Measurements from ENCODE around the gene PALLD. TPM values are rescaled to one million over a fixed set of nuclear protein-coding genes. Genes with fewer than 3 reads are reported as not detected.

Gene PALLD
- total and polyA plus RNA-seq, 2 donors (not counting 3 experiments of a cell fraction or from before 2014, with no cell fraction given): 13.4 to 48.2 TPM

DNA sequence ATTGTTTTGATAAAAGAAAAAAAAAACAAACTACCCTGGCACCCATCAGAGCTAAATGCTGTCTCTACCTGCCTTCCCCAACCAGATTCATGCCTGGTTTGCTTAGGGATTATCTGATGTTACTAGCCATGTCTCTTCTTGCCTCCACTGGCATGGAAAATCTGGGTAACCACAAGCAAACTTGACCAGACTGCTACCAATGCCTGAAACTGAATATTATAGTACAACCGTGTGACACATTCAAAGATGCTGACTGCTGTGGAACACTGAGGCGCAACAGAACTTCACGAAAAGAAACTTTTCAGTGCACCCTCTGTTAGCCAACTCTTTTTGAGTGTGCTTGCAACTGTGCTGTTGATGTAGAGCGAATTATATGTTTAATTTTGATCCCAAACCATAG, 285.1 kb downstream of the PALLD start:
- Histone ChIP-seq H3K79me2 (ENCODE audit: control insufficient read depth, insufficient read depth, low read length) (no peaks in the 10 kb centered on the region), H4K20me1 (replicated peaks; ENCODE audit: control insufficient read depth, extremely low read depth, insufficient read depth, low read length) (no peaks in the 10 kb centered on the region), H3K4me2 (ENCODE audit: insufficient read depth, low read length) (no peak overlapping the region), H3K9ac (replicated peaks; ENCODE audit: extremely low read depth, insufficient read depth, low read length) (no peak overlapping the region), H3K4me3 (replicated peaks in 1 of 3; ENCODE audit: insufficient read depth in 1 of 3, low read depth in 1 of 3, low read length in 3 of 3) (no peak overlapping the region), H3K27me3 (ENCODE audit: control insufficient read depth in 2 of 2, insufficient read depth in 2 of 2, low read length in 2 of 2) (no peaks in the 10 kb centered on the region), H3K27ac (ENCODE audit: insufficient read depth, low read depth, low read length) (no peak overlapping the region), H3K4me1 (ENCODE audit: control insufficient read depth, extremely low read depth, insufficient read depth, low read length) (peaks cover 7% of the 10 kb centered on the region), H2AFZ (ENCODE audit: low read depth, low read length) (no peak overlapping the region), H3K36me3 (ENCODE audit: control insufficient read depth in 2 of 2, extremely low read depth in 1 of 2, insufficient read depth in 2 of 2, low read length in 2 of 2) (no peaks in the 10 kb centered on the region), H3K9me1 (replicated peaks; ENCODE audit: control insufficient read depth, extremely low read depth, insufficient read depth, low read length) (no peaks in the 10 kb centered on the region), H3K9me3 (replicated peaks; ENCODE audit: control insufficient read depth, insufficient read depth, low read length) (no peaks in the 10 kb centered on the region)
- no peak for FAIRE-seq
- no TSS peak for BruUV-seq (replicated peaks)
- TF ChIP-seq JUN (IDR thresholded peaks at IDR 0.05; ENCODE audit: borderline replicate concordance, insufficient read depth, insufficient read length, low read depth) (no peak), POLR2A (IDR thresholded peaks at IDR 0.05; ENCODE audit: low read depth, low read length) (no peak), MYC (IDR thresholded peaks at IDR 0.05; ENCODE audit: low read depth, low read length) (no peak), POLR2AphosphoS5 (IDR thresholded peaks at IDR 0.05; ENCODE audit: insufficient read depth, low read depth, low read length) (no peak), EZH2 (IDR thresholded peaks at IDR 0.05; ENCODE audit: borderline replicate concordance, low read depth, low read length, severe bottlenecking) (no peak), FOS (IDR thresholded peaks at IDR 0.05; ENCODE audit: borderline replicate concordance, insufficient read depth, low read length) (no peak), GATA2 (IDR thresholded peaks at IDR 0.05; ENCODE audit: insufficient read depth, insufficient read length, low read depth, low read length) (no peak)
- TF ChIP-seq, protein P1, sequence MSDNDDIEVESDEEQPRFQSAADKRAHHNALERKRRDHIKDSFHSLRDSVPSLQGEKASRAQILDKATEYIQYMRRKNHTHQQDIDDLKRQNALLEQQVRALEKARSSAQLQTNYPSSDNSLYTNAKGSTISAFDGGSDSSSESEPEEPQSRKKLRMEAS (IDR thresholded peaks at IDR 0.05; ENCODE audit: insufficient read depth, insufficient read length): no peak
- TF ChIP-seq, protein P2, sequence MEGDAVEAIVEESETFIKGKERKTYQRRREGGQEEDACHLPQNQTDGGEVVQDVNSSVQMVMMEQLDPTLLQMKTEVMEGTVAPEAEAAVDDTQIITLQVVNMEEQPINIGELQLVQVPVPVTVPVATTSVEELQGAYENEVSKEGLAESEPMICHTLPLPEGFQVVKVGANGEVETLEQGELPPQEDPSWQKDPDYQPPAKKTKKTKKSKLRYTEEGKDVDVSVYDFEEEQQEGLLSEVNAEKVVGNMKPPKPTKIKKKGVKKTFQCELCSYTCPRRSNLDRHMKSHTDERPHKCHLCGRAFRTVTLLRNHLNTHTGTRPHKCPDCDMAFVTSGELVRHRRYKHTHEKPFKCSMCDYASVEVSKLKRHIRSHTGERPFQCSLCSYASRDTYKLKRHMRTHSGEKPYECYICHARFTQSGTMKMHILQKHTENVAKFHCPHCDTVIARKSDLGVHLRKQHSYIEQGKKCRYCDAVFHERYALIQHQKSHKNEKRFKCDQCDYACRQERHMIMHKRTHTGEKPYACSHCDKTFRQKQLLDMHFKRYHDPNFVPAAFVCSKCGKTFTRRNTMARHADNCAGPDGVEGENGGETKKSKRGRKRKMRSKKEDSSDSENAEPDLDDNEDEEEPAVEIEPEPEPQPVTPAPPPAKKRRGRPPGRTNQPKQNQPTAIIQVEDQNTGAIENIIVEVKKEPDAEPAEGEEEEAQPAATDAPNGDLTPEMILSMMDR (IDR thresholded peaks at IDR 0.05; ENCODE audit: extremely low read depth in 1 of 2, insufficient read depth in 1 of 2, low read depth in 1 of 2, low read length in 2 of 2): no peak
- DNase-seq (ENCODE audit: low read depth, low spot score): no peak
- ChIA-PET POLR2A (no interaction called here), CTCF (interaction anchor here (0.6 kb wide), 1 partner anchor 68 kb away, joined by 5 read pairs; no protein-coding TSS in a partner anchor)
- intact Hi-C loops (cut with micrococcal nuclease): no loop called here
- dilution Hi-C loops (cut with MboI; ENCODE audit: extremely low pct_ligation_motif_present, low sequenced_read_pairs): no loop called here

Measured in endothelial cell of umbilical vein (primary cell).